HG02678 (cell line): Measurements from ENCODE around the gene ACTL10.

Experiments
- ATAC-seq: cut with Tn5 transposase; IDR thresholded peaks from one replicate; pipeline ENCODE4 v1.9.1; 2021; ENCODE audit warnings: mild to moderate bottlenecking, moderate library complexity; ENCODE audit not compliant: unreplicated experiment

The ACTL10 gene

GRCh38 chr20:33663161-33664084 lies 3.3 kb upstream of the ACTL10 start:
- ATAC-seq: peak; percentile 49

GRCh38 chr20:33664085-33664761 lies 2.5 kb upstream of the ACTL10 start:
- no peak for ATAC-seq

DNA sequence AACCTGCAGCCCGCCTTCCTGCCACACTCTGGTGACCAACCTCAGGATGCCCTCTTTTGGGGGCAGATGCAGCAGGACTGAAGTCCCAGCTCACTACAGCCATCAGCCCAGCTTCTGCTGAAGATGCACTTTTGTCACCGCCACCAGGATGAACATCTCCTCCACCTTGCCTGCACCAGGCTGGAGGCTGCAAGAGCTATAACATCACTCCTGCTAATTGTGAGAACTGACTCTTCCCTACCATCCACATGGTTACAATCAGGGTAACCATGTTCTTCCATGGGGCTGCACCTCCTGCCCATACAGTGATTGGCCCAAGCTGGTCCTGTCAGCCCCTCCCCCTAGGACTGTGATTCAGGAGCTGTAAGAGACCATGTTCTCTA lies 2.0 kb upstream of the ACTL10 start:
- no peak for ATAC-seq

DNA sequence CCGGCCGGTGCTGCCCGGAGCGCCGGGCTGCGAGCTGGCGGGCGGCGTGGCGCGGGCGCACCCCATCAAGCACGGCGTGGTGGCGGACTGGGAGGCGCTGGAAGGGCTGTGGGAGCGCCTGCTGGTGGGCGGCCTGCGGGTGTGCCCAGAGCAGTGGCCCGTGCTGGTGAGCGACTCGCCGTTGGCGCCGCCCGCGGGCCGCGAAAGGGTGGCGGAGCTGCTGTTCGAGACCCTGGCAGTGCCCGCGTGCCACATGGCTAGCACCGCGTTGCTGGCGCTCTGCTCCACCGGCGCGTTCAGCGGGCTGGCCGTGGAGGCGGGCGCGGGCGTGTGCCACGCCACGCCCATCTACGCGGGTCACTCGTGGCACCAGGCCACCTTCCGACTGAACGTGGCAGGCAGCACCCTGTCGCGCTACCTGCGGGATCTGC lies 517 bp downstream of the ACTL10 start:
- ATAC-seq: peak; percentile 11

- ATAC-seq: peak; percentile 39
Observed at GRCh38 chr20:33667676-33668465, 1.1 kb downstream of the ACTL10 start.

DNA sequence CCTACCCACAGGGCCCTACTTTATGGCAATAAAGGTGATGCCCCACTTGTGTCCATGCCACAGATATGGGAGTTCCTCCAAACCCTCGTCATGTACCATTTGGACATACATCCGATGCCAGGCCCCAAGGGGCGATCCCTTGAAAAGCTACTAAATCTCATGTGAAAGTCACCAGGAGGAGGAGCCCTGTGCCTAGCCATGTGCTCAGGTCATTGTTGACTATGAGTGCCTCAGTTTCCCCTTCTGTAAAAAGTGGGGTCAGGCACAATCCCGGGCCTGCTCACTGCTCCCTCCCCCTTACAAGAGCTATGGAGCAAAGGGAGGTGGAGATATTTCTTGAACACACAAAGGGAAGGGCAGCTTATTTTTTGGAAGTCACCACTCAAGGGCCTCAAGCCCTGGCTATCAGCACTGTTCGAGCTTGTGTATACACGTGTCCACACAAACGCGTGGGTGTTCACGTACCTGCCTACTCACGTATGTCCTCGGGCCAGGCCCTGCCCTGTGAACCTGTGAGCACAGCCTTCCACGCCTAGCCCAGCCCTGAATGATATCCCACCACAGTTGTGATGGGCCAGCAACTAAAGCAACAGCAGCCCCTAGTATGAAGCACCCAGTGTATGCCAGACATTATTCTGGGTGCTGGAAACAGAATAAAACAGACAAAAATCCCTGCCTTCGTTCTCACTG lies 1.9 kb downstream of the ACTL10 start:
- no peak for ATAC-seq

DNA sequence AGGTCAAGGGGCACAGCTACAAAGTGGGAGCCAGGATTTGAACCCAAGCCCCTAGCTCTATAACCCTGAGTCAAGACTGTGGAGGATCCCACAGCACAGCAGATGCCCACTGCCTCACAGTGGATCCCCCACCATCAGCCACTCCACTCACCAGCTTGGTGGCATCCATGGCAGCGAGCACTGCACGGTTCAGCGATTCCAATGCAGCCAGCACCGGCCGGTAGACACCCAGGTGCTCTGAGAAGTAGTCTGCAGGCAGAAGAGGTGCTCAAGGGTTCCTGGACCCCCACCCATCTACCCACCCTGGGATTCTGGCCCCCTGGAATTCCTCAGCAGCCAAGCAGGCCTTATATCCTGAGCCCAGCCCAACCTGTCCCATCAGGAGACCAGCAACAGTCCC lies 2.5 kb downstream of the ACTL10 start:
- no peak for ATAC-seq

DNA sequence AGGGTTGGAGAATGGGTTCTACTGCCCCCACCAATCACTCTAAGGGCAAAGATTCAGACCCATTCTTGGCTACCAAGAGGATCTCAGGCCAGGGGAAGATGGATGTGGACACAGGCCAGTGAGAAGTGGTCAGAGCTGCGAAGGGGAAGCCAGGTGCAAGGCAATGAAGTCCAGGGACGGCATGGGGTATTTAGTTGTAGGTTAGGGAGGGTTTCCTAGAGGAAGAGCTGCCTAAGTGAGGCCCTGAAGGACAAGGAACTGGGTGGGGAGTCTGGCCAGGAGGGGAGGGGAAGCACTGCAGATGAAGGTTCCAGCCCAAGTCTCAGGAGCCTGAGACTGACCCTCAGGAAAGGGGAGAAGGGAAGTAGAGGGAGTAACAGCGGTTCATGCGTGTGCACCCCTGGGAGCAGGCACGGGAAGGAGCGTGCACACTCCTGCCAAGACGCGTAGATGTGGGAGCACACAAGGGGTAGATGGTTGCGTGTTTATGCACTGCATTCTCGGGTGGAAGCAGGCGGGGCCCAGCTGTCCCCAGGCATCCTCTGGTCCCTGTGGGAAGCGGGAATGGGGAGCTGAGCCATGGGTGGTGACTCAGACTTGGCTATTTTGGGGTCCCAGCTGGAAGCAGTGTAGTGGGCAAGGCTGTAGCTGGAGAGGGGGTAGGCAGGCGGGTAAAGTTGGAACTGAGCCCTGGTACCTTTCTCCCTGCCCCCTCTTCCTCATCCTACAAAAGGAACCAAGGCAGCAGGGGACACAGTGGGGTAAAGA lies 3.3 kb downstream of the ACTL10 start:
- ATAC-seq: no peak

DNA sequence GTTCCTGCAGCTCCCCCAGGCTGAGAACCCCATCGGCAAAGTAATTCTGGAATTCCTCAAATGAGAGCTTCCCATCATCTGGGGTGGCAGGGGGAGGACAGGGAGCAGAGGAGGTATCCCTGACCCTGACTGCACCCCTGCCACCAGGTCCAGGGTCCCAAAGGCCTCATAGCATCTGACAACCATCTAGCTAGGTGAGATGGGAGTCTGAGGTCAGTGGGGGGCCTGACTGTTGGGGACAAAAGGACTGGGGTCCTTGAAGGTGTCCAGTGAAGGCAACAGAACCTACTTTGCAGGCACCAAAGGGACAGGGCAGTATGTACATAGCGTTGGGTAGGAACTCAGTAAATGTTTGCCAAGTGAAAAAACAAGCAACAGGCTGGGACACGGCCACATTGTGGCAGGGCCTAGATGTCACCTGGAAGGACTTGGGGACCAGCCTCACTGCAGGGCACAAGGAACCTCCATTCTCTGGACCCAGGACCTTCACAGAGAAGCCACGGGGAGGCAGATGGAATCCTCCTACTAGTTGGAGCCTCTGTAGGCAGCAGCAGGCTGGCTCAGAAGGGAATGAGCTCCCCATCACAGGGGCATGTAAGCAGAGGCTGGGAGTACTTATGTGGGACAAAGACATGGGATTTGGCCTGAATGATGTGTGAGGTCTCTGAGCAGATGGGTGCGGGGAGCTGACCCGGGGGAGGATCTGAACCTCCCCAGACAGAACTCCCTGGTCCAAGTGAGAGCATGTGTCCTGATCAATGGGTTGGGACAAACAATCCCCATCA lies 4.2 kb downstream of the ACTL10 start:
- ATAC-seq: no peak

GRCh38 chr20:33671573-33672288 lies 5.0 kb downstream of the ACTL10 start:
- no peak for ATAC-seq

GRCh38 chr20:33672426-33673113 lies 5.8 kb downstream of the ACTL10 start:
- ATAC-seq: no peak

- ATAC-seq: no peak
Observed at GRCh38 chr20:33673114-33673409, 6.3 kb downstream of the ACTL10 start.

DNA sequence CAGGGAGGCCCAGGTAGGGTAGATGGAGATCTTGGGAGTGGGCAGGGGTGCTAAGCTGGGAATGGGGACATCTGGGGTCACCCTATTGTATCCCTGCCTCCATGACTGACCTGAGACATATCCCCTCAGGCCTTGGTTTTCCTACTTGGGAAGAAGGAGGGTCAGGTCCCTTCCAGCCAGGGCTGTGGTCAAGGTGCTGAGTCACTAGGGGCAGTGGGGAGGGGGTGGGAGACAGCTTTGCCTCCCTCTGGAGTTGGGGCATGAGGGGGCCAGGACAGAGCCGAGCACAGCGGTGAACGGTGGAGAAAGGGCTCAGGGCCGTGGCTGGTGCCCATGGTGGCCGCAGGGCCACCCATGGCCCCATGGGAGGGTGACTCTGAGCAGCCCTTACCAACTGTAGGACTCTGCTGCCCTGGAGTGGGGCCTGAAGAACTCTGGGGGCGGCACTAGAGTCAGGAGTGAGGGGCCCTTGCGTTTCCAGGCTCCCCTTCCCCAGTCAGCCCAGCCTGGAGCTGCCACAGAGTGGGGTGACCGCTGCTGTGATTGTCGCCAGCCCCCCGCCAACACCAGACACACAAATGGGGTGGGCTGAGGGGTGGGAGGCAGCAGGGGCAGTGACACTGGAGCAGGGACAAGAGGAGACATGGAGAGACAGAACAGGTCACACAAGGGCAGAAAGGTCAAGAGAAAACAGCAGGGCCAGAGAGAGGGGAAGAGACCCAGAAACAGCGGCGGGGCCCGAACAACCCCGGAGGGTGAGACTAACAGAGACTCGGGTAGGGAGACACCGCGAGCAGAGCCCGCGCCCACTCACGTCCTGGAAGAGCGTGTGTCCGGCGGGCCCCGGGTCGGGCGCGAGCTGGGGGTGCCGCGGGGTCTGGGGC lies 6.9 kb downstream of the ACTL10 start:
- ATAC-seq: no peak

- peak; percentile 76 for ATAC-seq
Observed at GRCh38 chr20:33674294-33675135, 7.8 kb downstream of the ACTL10 start, which contains the start of gene NECAB3. NECAB3 (minus strand) TSS chr20:33674428; CDS start chr20:33674352, 76 bp downstream.

- no peak for ATAC-seq
Observed at GRCh38 chr20:33675136-33675959, 8.6 kb downstream of the ACTL10 start.
